Measurements from ENCODE around the gene CFAP58.

The CFAP58 gene

DNA sequence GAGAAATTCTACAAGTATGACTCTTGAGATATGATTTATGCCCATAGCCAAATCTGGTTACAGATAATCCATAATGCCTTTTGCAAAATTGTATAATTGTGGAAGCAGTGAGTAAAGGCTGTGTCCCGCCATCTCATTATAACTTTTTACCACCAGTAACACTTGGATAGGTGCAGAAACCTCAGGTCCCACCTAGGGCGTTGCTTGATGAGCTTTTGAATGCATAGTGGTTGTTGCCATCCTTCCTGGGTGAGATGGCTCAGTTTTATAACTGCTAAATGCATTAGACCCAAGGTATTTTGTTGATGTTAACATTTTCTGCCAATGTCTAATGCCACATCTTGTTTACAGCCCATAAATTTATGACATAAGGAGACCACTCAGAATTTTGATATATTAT, 42.9 kb downstream of the CFAP58 start:
- no peak for DNase-seq (ENCODE audit: low spot score)
- TF ChIP-seq, protein P1, sequence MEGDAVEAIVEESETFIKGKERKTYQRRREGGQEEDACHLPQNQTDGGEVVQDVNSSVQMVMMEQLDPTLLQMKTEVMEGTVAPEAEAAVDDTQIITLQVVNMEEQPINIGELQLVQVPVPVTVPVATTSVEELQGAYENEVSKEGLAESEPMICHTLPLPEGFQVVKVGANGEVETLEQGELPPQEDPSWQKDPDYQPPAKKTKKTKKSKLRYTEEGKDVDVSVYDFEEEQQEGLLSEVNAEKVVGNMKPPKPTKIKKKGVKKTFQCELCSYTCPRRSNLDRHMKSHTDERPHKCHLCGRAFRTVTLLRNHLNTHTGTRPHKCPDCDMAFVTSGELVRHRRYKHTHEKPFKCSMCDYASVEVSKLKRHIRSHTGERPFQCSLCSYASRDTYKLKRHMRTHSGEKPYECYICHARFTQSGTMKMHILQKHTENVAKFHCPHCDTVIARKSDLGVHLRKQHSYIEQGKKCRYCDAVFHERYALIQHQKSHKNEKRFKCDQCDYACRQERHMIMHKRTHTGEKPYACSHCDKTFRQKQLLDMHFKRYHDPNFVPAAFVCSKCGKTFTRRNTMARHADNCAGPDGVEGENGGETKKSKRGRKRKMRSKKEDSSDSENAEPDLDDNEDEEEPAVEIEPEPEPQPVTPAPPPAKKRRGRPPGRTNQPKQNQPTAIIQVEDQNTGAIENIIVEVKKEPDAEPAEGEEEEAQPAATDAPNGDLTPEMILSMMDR (IDR thresholded peaks at IDR 0.05; ENCODE audit: borderline replicate concordance, control extremely low read depth, extremely low read depth, insufficient read depth, missing control alignments): no peak
- in situ Hi-C loops (cut with MboI; ENCODE audit: low sequenced_read_pairs, unreplicated experiment): no loop called here

- DNase-seq (ENCODE audit: low spot score): no peak
- in situ Hi-C loops (cut with MboI; ENCODE audit: low sequenced_read_pairs, unreplicated experiment): no loop called here
- TF ChIP-seq, protein P1 (IDR thresholded peaks at IDR 0.05; ENCODE audit: borderline replicate concordance, control extremely low read depth, extremely low read depth, insufficient read depth, missing control alignments): no peak
Measured at GRCh38 chr10:104403636-104404035, 50.0 kb downstream of the CFAP58 start.

- TF ChIP-seq, protein P1 (IDR thresholded peaks at IDR 0.05; ENCODE audit: borderline replicate concordance, control extremely low read depth, extremely low read depth, insufficient read depth, missing control alignments): no peak
- peak; percentile 18 for DNase-seq (ENCODE audit: low spot score)
- in situ Hi-C loops (cut with MboI; ENCODE audit: low sequenced_read_pairs, unreplicated experiment): no loop called here
Measured at GRCh38 chr10:104406715-104407650, 53.4 kb downstream of the CFAP58 start.

DNA sequence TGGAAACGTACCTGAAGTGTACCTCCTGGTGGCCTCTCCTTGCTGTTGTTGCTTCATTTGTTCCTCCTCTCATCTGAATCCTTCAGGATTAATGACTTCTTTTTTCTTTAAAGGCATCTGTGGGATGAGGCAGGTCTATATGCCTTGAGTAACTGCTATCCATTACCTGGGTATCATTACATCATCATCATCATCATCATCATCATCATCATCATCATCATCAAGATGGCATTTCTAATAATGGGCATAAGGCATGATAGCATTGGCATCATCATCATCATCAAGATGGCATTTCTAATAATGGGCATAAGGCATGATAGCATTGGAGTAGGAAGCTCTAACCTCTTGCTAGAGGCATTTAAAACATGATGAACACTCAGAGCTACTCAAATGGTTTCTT, 59.9 kb downstream of the CFAP58 start:
- DNase-seq (ENCODE audit: low spot score): no peak
- TF ChIP-seq, protein P1 (IDR thresholded peaks at IDR 0.05; ENCODE audit: borderline replicate concordance, control extremely low read depth, extremely low read depth, insufficient read depth, missing control alignments): no peak
- in situ Hi-C loops (cut with MboI; ENCODE audit: low sequenced_read_pairs, unreplicated experiment): no loop called here

DNA sequence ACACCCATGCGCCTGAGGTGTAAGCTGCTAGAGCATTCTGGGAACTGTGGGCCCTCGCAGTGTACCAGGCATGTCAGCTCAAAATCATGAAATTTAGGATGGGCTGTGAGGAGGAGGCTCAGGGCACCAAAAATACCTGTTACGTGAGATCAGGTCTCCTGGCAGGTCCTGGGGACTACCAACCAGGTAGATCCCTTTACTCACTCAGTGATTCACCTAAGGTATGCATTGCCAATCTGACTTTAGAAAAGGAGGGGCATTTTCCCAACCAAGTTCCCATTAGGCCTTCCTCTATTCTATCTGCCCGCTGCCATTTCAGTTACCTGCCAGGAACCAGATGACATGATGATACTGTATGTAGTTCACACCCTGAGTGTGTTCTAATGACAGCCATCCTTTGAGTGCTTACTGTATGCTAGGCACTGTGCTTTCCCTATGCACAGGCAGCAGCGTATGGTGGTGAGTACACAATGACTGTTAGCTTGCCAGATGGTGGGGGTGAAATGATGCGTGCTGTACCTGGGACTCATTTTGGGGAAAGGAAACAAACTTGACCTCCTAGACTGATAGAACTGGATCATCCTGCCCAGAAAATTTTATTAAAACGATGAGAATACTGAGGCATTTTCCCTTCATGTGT, 62.0 kb downstream of the CFAP58 start:
- TF ChIP-seq, protein P1 (IDR thresholded peaks at IDR 0.05; ENCODE audit: borderline replicate concordance, control extremely low read depth, extremely low read depth, insufficient read depth, missing control alignments): no peak
- in situ Hi-C loops (cut with MboI; ENCODE audit: low sequenced_read_pairs, unreplicated experiment): no loop called here
- no peak for DNase-seq (ENCODE audit: low spot score)

DNA sequence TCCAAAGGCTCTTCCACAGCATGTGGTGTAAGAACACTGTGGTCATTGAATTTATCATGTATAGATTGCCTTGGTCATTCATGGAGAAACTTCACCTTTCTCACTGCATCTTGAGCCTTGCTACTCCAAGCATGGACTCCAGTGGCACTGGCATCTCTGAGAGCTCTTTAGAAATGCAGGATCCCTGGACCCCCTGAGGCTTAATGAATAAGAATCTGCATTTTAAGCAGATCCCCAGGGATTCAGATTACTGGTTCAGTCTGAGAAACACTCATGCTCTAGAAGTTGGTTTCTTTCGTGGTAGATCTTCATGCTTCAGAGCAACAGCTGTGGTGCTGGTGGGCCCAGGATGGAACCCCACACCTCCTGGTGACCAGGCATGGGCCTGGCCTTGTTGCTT, 63.2 kb downstream of the CFAP58 start:
- in situ Hi-C loops (cut with MboI; ENCODE audit: low sequenced_read_pairs, unreplicated experiment): no loop called here
- TF ChIP-seq, protein P1 (IDR thresholded peaks at IDR 0.05; ENCODE audit: borderline replicate concordance, control extremely low read depth, extremely low read depth, insufficient read depth, missing control alignments): no peak
- DNase-seq (ENCODE audit: low spot score): no peak

Measured in GM13976 (cell line).